Measurements from ENCODE around the gene PNCK. TPM values are rescaled to one million over a fixed set of nuclear protein-coding genes. Genes with fewer than 3 reads are reported as not detected.

Gene PNCK
- polyA plus RNA-seq, 12 donors: 1.5 to 20.9 (median 4.4) TPM; not detected in 1

DNA sequence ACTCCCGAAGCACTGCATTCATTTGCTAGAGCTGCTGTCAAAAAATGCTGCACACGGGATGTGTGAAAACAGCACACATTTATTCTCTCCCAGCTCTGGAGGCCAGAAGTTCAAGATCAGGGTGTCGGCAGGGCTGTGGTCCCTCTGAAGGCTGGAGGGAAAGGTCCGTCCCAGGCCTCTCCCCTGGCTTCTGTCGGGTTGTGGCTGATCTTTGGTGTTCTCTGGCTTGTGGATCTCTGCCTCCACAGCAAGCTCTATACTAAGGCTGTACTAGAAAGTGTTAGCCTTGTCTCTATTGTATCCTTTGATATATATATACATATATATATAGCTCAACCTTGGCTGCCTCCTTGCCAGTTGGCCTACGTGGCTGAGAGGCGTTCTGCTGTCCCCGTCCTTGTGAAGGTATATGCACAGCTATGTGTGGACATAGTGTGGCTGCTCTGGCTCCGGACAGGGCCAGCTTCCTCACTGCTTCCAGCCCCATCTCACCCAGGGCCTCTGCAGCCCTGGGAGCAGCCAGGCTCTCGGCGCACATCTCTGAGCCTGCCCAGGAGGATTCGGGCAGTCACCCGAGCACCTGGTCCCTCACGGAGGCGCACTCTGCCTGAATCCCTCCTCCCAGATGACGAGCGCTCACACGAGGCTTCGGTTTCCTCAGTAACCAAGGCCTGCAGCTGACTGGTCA lies 41.6 kb downstream of the PNCK start:
- DNase-seq: no peak

DNA sequence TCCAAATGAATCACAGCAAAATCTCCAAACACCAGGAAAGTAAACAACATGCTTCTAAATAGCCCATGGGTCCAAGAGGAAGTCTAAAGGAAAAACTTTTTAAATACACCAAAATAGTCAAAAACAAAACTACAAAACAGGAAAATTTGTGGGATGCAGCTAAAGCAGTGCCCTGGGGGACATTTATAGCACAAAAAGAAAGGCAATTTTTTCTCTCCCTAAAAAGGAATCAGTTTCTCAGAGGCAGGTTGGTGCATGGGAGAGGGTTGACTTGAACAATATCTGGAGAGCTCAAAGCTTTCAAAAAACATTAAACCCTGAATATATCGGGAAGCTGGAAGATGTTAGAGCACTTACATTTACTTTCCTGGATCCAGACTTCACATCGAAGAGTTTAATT lies 42.3 kb downstream of the PNCK start:
- DNase-seq: no peak

DNA sequence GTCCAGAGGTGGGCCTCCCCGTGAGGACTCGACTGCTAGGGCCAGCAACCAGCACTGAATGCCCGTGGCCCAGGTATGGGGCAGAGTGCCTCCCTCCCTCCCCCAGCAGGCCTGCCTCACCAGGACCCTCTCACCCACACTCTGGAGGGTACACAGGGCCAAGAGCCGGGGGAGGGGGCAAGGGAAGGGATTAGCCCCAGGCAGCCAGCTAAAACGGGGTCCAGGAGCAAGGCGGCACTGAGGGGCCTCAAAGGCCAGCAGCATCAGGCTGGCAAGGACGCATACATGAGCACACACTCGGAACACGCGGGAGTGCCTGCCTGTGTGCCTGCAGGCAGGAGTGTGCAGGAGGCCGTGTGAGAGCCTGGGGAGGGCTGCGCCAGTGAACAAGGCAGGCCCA lies 44.9 kb downstream of the PNCK start:
- DNase-seq: no peak

DNA sequence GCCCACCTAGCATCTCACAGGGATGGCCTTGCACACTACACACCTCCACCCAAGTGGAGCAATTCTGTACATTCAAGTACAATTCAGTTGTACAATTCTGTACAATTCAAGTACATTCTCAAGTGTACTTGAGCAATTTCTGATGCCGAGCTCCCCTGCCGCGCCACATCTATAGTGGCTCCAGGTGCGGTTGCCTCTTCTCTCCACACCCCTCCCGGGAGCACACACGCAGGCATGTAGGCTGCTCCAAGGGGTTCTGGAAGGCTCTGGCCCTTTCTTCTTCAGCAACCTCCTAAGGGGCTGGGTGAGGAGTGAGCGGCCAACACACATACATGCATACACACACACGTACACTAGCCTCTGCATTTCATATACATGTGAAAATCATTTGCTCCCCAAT lies 45.5 kb downstream of the PNCK start:
- DNase-seq: no peak

DNA sequence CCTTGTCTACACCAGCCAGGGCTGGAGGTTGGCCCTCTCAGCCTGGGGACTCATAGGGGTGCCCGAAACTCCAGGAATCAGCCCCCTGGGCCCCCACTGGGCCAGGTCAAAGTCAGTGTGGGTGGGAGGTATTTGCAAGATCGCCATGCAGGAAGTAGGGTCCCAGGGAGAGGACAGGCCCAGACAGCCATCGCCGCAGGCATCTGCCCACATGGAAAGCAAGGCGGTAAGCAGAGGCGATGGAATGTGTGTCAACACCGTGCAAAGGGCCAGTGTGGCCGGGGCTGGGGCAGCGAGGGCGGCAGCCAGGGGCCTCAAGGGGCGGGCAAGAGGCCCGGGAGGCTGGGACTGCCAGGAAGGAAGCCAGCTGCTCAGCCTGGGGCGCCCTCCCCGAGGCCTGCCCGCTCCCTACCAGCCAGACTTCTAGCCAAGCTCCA lies 45.9 kb downstream of the PNCK start:
- no peak for DNase-seq

DNA sequence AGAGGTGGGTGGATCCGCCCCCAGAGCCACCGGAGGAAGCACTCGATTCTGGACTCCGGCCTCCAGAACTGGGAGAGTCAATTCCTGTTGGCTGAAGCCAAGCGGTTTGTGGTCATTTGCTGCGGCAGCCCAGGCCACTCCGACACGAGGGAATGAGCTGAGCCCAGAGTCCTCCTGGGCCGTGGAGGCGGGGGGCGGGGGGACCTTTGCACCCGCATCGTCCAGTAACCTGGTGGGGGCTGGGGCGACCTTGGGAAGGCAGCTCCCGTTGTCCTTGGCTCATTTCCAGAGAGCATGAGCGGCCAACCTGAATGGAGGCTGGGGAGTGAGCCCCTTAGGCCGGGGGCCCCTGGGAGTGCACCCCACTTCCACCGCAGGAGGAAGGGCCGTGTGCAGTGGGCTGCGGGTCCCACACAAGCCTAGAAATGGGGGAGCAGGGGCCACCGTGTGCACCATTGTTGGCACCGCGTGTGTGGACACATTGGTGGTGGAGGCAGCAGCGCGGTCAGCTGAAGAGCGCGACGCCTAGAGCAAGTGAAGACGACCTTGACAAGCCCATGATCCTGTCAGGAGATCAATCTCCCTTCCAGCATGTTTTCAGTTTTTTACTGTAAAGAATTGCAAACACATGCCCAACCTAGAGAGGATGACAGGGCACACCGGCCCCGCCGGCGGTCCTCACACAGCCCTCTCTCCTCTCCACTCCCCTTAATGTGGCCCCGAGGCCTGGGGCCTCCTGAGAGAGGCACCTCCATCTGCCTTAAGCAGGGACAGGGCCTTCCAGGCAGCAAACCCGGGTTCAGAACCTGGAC lies 46.5 kb downstream of the PNCK start:
- no peak for DNase-seq

DNA sequence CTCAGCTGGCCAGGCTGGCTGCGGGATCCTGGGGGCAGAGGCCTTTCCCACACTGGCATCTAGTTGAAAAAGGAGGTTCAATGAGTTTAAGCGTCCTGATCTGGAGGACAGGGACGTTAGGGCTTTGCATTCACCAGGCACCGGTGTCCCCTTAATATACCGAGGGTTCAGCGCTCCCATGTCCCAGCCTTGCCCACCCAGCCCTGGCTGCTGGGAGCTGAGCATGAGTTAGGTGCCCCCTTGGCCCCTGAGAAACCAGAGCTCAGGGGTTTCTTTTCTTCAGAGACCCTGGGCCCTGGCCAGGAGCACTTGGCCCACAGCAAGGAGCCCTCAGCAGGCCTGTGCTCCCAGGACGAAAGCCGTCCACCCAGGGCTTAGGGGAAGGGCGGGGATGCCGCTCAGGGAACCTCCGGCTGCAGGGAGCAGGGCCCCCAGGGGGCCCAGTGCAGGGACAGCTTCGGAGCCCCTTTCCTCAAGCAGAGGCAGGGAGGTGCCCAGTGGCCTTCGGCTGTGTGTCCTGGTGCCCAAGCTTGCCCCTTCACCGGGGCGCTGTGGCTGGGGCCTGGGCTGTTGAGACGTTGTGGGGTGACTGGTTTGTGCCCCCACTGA lies 47.5 kb downstream of the PNCK start:
- DNase-seq: no peak

DNA sequence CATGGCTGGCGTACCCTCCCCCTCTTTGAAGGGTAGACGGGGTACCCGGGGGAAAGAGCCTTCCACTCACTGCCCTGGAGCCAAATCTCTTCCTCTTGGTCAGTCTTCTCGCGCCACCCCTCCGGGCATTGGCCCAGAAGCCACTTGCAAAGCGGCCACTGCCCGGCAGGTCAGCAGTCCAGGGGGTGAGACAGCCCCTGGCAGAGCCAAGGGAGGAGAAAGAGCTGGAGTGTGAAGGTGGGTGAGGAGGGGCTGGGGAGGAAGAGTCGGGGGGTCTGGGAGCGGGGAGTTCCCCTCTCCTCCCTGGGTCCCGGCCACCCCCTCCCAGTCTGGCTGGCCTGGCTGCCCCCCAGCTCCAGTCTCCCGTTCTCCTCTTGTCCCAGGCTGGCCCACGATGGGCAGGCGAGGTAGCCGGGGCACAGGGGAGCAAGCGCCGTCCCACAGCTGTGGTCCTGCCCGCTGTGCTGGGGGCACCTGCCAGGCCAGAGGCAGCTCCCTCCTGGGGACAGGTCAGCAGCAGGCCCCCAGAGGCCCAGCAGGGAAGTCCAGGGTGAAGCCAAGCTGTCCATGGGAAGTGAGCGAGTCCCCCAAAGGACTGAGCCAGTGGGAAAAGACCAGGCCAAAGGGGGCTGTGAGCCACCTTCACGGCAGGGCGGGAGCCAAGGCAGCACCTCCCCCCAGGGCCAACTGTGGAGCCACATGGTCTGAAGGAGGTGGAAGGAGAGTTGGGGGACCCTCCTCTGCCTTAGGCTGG lies 48.2 kb downstream of the PNCK start:
- DNase-seq: no peak

DNA sequence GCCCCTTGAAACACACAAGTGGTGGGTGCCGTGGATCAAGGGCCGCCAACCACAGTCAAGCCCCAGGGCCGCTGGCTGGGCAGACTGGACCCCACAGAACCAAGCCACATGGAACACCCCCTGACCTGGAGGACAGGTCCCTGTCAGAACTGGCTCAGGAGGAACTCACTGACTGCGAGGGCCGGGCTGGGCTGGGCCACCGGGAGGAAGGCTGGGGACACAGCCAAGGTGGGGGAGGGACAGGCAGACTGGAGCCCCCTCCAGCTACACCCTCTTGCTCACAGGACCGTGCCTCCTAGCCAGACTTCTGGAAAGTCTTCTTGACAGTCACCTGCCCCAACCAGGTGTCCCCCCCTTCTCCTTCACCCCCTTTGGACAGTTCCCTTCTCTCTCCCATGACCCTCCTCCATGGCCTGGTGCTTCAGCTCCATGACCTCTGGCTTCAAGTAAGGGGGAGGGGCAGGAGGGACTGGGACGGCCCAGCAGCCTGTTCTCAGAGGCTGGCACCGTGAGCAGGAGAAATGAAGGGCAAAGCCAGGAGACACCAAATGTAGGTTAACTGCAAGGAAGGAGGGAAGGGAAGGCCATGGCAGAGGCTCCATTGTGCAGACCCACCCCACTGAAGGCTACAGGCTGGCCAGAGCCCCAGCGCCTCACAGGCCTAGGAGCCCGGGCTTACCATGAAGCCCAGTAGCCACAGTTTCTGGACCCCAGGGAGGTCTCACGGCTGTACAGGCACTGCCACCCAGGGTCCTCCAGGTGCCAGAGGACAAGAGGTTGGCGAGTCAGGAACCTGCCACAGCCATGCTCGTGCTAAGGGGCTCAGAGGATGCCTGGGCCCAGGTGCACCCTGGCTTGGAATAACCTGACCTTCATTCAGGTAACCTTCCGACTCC lies 49.2 kb downstream of the PNCK start:
- DNase-seq: no peak

DNA sequence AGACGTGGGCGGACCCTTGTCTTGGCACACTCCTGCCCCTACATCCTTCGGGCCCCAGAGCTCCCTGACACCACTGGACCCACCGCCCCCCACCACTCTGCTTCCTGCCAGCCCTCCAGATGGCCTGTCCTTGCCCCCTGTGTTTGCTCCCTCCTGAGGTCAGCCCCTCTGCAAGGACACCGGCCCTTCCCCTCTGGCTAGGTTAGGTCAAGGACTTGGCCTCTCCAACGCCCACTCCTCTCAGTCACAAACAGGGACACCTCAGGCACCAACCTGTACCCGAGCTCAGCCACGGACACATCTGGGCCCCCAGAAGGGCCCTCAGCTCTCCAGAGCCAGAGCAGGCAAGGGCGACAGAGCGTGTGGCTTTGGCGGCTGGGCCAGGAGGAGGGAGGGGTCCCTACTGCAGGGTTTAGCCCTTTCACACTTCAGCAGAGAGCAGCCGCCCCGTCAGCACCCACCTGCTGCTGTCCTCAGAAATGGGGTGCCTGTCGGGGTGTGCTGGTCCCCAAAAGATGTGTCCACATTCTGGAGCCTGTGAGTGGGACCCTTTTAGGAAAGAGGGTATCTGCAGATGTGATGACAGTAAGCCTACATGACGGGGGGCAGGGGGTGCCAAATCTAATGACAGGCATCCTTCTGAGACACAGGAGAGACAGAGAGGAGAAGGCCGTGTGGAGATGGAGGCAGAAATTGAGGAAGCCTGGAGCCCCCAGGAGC lies 50.1 kb downstream of the PNCK start:
- DNase-seq: no peak

DNA sequence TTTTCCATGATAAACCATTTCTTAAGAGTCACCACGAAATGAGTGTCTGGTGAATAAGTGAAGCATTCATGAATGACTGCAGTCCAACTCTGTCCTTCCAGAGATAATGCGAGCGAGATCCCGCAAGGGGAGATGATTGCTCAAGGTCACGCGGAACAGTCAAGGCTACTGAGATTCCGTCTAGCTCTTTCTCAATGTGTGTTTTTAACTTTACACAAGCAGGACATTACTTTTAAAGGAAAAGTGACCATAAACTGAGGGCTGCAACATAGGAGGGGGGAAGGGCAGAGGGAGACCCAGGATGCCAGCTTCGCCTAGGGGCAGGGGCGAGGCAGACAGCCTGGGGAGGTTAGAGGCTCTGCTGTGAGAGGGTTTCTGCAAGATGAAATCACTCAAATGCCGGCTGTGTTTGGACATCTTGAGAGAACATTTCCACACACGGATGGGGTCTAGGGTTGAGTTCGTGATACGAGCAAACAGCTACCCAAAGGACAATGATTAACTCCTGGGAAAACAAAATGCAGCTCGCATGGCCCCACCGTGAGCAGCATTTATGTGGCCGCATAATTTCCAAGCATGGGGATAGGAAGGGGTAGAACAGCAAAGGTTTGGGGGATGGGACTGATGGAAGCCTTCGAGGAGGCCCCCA lies 50.8 kb downstream of the PNCK start:
- DNase-seq: no peak

DNA sequence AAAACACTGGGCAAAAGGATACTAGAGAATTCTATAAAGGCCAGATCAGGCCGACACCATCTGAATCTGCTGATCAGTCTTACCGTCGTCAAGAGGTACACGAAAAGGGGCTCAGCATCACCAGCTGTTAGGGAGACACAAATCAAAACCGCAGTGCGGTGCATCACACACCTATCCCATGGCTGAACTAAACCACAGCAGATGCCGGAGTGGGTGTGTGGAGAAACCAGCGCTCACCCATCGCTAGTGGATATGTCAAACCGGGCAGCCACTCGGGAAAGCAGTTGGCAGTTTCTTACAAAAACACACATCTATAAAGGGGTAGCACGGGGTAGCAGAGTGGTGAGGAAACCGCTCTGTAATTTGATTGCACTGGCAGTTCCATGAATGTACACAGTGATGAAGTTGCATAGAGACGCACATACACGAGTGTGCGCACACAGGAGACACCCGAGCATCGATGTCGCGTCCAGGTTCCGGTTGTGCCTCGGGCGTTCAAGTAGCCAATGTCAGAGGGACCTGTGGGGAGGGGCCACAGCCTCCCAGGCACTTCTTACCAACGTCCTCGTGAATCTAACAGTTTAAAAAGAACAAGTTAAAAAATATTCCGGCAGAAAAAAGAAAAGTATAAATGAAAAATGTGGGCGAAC lies 51.5 kb downstream of the PNCK start:
- DNase-seq: no peak

DNA sequence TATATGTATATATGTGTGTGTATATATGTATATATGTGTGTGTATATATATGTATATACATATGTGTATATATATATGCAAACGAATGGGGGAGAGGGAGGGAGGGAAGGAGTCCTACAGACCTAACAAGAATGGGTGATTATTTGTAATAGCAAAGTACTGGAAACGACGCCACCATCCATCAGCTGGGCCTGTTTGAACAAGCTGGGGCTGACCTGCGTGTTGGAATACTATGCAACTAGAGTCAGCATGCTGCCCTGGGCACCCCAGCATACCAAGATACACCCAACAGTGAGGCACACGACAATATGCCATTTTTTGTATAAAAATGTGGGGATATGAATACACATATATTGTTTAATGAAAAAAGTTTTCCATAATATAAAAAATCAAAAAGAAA lies 53.0 kb downstream of the PNCK start:
- DNase-seq: no peak

Other genes with a start within 250 kb of the PNCK start
- 1 to 10 TPM in 1 of 12 donors, under 1 TPM in 9, not detected in 2; 0.23 to 1.3 (median 0.40) TPM for gene TREX2, start 227.8 kb downstream of the PNCK start, polyA plus RNA-seq (ENCODE audit: insufficient read length in 12 of 12)
- gene HAUS7, start 203.2 kb downstream of the PNCK start, polyA plus RNA-seq (ENCODE audit: insufficient read length in 12 of 12): 10 to 100 TPM in 11 of 12 donors, not detected in 1; 14.5 to 57.2 (median 21.0) TPM
- gene BGN, start 178.8 kb downstream of the PNCK start, polyA plus RNA-seq (ENCODE audit: insufficient read length in 12 of 12): 100 to 1,000 TPM in 8 of 12 donors, 10 to 100 TPM in 4; 82.7 to 192 (median 118) TPM
- gene ATP2B3, start 156.2 kb downstream of the PNCK start, polyA plus RNA-seq (ENCODE audit: insufficient read length in 12 of 12): under 1 TPM in 10 of 12 donors, not detected in 2; 0.12 to 0.89 (median 0.52) TPM
- gene CCNQ, start 74.7 kb downstream of the PNCK start, polyA plus RNA-seq (ENCODE audit: insufficient read length in 12 of 12): 10 to 100 TPM in 10 of 12 donors, not detected in 2; 10.7 to 15.3 (median 11.6) TPM
- under 1 TPM in 10 of 12 donors, not detected in 2; 0.22 to 0.89 (median 0.33) TPM for gene DUSP9, start 26.6 kb downstream of the PNCK start, polyA plus RNA-seq (ENCODE audit: insufficient read length in 12 of 12)
- gene SLC6A8, start 14.1 kb upstream of the PNCK start, polyA plus RNA-seq (ENCODE audit: insufficient read length in 12 of 12): 10 to 100 TPM in 11 of 12 donors, not detected in 1; 24.6 to 44.9 (median 28.9) TPM
- 10 to 100 TPM in 11 of 12 donors, not detected in 1; 66.3 to 89.7 (median 73.6) TPM for gene BCAP31, start 50.6 kb upstream of the PNCK start, polyA plus RNA-seq (ENCODE audit: insufficient read length in 12 of 12)
- gene ABCD1, start 51.0 kb upstream of the PNCK start, polyA plus RNA-seq (ENCODE audit: insufficient read length in 12 of 12): 10 to 100 TPM in 2 of 12 donors, 1 to 10 TPM in 9, not detected in 1; 5.7 to 14.0 (median 8.6) TPM
- gene PLXNB3, start 90.4 kb upstream of the PNCK start, polyA plus RNA-seq (ENCODE audit: insufficient read length in 12 of 12): 10 to 100 TPM in 2 of 12 donors, 1 to 10 TPM in 9, not detected in 1; 2.0 to 10.9 (median 3.1) TPM
- gene SRPK3, start 107.2 kb upstream of the PNCK start, polyA plus RNA-seq (ENCODE audit: insufficient read length in 12 of 12): 100 to 1,000 TPM in 11 of 12 donors, not detected in 1; 109 to 276 (median 201) TPM
- gene IDH3G, start 120.6 kb upstream of the PNCK start, polyA plus RNA-seq (ENCODE audit: insufficient read length in 12 of 12): 10 to 100 TPM in 11 of 12 donors, not detected in 1; 37.1 to 73.0 (median 39.8) TPM
- 100 to 1,000 TPM in 9 of 12 donors, 10 to 100 TPM in 2, not detected in 1; 94.6 to 175 (median 108) TPM for gene SSR4, start 120.9 kb upstream of the PNCK start, polyA plus RNA-seq (ENCODE audit: insufficient read length in 12 of 12)
- 1 to 10 TPM in 11 of 12 donors, not detected in 1; 2.7 to 9.6 (median 2.8) TPM for gene PDZD4, start 156.7 kb upstream of the PNCK start, polyA plus RNA-seq (ENCODE audit: insufficient read length in 12 of 12)
- gene L1CAM, start 212.4 kb upstream of the PNCK start, polyA plus RNA-seq (ENCODE audit: insufficient read length in 12 of 12): 10 to 100 TPM in 2 of 12 donors, 1 to 10 TPM in 9, not detected in 1; 1.7 to 11.7 (median 2.8) TPM
- gene AVPR2, start 230.9 kb upstream of the PNCK start, polyA plus RNA-seq (ENCODE audit: insufficient read length in 12 of 12): 1 to 10 TPM in 1 of 12 donors, under 1 TPM in 9, not detected in 2; 0.33 to 1.3 (median 0.63) TPM

Measured in muscle of arm (tissue), 12 donors.